GM12892 (cell line): ENCODE measurements around the gene CMTM8.
"Not testable (repeated sequence)": the region's sequence is repeated elsewhere in the genome, so short reads cannot be mapped to it uniquely, and the experiment has no call there.

Experiments
- DNase-seq: peaks from one replicate; pipeline ENCODE4 v3.0.0; 2011; ENCODE audit not compliant: insufficient read length
- FAIRE-seq: peaks from 2 replicates; lab custom pipeline; 2011; peaks lifted over from hg19 to GRCh38; lab: Jason Lieb, UNC
- POLR2A ChIP-seq: IDR thresholded peaks from 2 replicates; pipeline ENCODE4 v1.6.1; 2011; ENCODE audit warnings: low read depth, low read length, control low read depth
- POLR2AphosphoS5 ChIP-seq: IDR thresholded peaks from 2 replicates; pipeline ENCODE4 v1.6.1; 2011; ENCODE audit warnings: low read depth, low read length, control low read depth
- TAF1 ChIP-seq: IDR thresholded peaks from 2 replicates; pipeline ENCODE4 v1.6.1; 2011; ENCODE audit warnings: low read depth, mild to moderate bottlenecking, control low read depth, low read length, borderline replicate concordance

Gene CMTM8

DNA sequence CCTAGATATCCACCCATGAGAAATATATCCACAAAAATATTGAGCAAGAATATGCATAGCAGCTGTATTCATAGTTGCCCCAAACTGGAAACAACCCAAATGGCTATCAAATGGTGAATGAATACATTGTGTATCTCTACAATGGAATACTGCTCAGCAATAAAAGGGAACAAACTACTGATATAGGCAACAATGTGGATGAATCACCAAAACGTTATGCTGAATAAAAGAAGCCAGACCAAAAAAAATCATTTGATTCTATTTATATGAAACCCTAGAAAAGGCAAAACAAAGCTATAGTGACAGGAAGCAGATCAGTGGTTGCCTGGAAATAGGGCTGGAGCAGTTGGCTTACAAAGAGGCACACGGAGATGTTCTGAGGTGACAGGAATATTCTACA, 137.6 kb downstream of the CMTM8 start:
- no peak for TF ChIP-seq TAF1
- TF ChIP-seq POLR2AphosphoS5: no peak
- no peak for TF ChIP-seq POLR2A
- FAIRE-seq: no peak
- DNase-seq: no peak

DNA sequence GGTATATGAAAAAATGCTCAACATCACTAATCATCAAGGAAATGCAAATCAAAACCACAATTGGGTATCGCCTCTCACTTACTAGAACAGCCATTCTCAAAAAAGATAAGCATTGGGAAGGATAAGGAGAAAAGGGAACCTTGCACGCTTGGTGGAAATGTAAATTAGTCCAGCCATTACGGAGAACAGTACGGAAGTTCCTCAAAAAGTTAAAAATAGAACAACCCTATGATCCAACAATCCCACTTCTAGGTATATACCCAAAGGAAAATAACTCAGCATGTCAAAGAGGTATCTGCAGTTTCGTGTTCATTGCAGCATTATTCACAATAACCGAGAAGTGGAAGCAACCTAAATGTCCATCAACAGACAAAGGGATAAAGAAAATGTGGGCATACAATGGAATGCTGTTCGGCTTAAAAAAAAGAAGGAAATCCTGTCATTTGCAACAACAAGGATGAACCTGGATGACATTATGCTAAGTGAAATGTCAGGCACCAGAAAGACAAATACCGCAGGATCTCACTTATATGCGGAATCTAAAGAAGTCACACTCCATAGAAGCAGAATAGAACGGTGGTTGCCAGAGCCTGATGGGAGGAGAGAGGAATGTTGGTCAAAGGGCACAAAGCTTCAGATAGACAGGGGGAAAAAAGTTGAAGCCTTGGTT, 141.5 kb downstream of the CMTM8 start:
- no peak for TF ChIP-seq POLR2AphosphoS5
- TF ChIP-seq TAF1: no peak
- no peak for TF ChIP-seq POLR2A
- FAIRE-seq (no peak), DNase-seq (no peak)

DNA sequence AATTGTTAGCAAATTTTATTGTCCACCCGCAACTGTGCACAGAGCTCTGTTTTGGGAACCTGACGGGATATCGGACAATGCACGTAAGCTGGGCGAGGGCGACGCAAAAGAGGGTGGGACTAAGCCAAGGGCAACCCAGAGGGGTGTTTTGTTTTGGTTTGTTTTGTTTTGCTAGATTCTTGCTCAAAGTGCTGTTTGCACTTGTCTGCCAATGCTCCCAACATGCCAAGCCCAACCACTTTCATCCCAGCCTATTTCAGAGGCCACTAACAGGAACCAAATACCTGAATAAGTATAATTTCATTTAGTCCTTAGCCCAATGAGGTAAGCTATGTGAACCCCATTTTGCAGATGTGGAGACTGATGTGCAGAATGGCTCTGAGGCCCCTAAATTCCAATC, 143.4 kb downstream of the CMTM8 start:
- no peak for TF ChIP-seq TAF1
- no peak for TF ChIP-seq POLR2AphosphoS5
- no peak for TF ChIP-seq POLR2A
- DNase-seq (no peak), FAIRE-seq (no peak)

DNA sequence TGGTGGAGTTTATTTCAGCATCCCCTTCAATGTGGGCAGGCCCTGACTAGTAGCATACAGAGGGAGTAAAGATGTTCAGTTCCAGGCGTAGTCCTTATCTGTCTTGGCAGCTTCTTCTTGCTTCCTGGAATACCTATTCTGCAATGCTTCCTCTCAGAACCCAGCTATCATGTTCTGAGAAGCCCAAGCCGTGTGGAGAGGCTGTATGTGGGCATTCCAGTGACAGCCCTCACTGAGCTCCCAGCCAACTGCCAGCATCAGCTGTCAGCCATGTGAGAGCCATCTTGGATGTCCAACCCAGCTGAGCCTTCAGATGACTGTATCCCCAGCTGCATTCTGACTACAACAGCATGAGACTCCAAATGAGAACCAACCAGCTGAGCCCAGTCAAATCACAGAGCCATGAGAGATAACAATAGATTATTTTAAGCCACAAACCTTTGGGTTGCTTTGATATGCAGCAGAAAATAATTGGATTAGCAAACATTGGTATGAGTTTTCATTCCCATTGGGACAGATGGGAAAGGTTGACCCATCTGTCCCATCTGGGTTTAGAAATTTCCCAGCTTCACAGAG, 144.7 kb downstream of the CMTM8 start:
- no peak for TF ChIP-seq POLR2A
- no peak for TF ChIP-seq POLR2AphosphoS5
- no peak for TF ChIP-seq TAF1
- FAIRE-seq (no peak), DNase-seq (no peak)

DNA sequence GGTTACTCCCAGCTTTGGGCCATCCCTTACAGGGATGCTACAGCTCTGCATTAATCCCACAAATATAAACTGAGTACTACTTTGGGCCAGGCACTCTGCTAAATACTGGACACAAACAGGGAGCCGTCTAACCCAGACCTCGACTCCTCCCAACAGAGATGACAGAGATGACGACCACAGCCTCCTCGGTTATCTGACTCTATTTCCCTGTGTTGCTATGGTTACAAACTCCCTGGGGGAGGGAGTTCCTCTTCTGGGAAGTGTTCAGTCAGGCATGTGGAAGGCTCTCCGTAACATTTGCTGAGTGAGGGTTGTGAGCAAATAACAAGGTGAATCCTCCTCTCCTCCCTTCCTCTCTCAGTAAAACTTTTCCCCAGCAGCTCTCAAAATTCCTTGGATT, 146.5 kb downstream of the CMTM8 start:
- TF ChIP-seq POLR2A (no peak), POLR2AphosphoS5 (no peak), TAF1 (no peak)
- DNase-seq: no peak
- no peak for FAIRE-seq

DNA sequence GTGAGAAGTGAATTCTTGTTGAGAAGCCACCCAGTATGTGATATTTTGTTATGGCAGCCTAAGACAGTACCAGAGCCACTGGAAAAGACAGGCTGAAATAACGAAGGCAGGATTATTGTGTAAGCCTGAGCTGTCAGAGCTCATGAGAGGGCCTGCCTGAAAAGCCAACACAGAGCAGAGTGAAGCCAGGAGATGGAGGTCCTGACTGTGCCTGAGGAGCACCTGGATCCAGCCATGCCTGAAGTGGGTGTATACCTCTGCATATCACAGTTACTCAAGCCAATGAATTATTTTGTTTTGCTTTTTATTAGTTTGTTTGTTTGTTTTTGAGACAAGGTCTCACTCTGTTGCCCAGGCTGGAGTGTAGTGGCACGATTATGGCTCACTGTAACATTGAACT, 149.0 kb downstream of the CMTM8 start:
- FAIRE-seq (no peak), DNase-seq (no peak)
- no peak for TF ChIP-seq POLR2AphosphoS5
- no peak for TF ChIP-seq TAF1
- no peak for TF ChIP-seq POLR2A

DNA sequence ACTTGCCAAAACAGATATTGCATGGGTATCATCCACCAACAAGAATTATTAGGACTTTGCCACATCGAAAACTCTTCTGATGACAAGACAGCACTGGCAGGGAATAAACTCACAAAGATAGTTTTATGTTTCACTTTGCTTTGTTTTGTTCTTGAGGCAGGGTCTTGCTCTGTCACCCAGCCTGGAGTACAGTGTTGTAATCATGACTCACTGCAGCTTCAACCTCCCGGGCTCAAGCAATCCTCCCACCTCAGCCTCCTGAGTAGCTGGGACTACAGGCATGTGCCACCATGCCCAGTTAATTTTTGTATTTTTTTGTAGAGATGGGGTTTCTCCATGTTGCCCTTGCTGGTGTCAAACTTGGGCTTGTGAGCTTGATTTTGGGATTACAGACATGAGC, 151.1 kb downstream of the CMTM8 start:
- not testable (repeated sequence) for FAIRE-seq

GRCh38 chr3:32391643-32392535, 153.4 kb downstream of the CMTM8 start, which contains the start of gene CMTM7:
TSS of gene CMTM7 (plus strand) at chr3:32391853. CDS start at chr3:32391907, 54 bp downstream.
- TF ChIP-seq POLR2AphosphoS5: no peak
- no peak for TF ChIP-seq POLR2A
- no peak for TF ChIP-seq TAF1
- DNase-seq (peak; percentile 23), FAIRE-seq (peak; percentile 24)

More for the DNA sequence above, 151.1 kb downstream of the CMTM8 start:
- DNase-seq: not testable (repeated sequence)

GRCh38 chr3:32392536-32393302, 154.2 kb downstream of the CMTM8 start:
- FAIRE-seq: no peak
- TF ChIP-seq POLR2AphosphoS5 (no peak), POLR2A (no peak), TAF1 (no peak)

GRCh38 chr3:32395496-32395895, 157.0 kb downstream of the CMTM8 start:
- DNase-seq (no peak), FAIRE-seq (no peak)
- TF ChIP-seq POLR2A: no peak
- no peak for TF ChIP-seq TAF1
- TF ChIP-seq POLR2AphosphoS5: no peak

More at GRCh38 chr3:32392536-32393302, 154.2 kb downstream of the CMTM8 start:
- DNase-seq: no peak

- TF ChIP-seq TAF1 (no peak), POLR2AphosphoS5 (no peak), POLR2A (no peak)
- FAIRE-seq: no peak
- no peak for DNase-seq
These were observed 159.5 kb downstream of the CMTM8 start for GRCh38 chr3:32397941-32398340.
